NCI-H82 treated with DMSO at 0.1 percent for 48 hours (cell line): ENCODE results near the gene EXOC4.

Experiments
- DNase-seq: peaks from one replicate; lab custom pipeline; 2025; ENCODE audit not compliant: unreplicated experiment; lab: John Stamatoyannopoulos, UW

EXOC4 gene

DNA sequence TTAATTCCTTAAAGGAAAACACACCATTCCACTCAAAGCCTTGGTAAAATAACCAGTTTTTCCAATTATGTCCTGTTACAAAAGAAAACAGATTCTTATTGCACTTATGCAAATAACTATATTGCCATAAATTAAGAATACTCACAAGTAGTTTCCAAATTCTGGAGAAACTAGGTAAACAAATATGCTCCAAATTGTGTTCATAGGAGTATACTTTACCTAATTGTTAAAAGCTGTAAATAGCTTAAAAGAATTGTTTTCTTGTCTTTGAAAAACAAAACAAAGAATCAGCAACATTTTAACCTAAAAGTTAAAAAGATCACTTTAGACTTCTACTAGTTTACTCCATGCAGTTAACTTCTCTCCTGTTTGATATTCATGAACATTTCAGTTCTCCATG lies 835.3 kb downstream of the EXOC4 start:
- DNase-seq: no peak

DNA sequence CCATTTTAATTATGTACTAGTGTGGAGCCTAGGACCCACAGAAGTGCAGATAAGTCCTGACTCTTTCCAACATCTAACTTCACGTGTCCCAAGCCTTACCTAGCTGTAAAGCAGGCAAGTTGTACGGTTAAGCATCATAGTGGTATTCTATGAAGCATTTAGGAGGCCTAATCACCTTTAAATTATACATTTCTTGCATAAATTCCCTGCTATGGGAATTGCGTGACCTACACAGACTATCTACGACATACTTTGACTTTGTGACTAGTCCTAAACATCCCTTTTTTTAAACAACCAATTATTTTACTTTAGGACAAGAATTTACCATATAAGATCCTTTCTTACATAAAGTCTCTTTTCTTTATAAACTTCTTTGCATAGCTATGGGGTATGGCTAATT lies 836.6 kb downstream of the EXOC4 start:
- no peak for DNase-seq

DNA sequence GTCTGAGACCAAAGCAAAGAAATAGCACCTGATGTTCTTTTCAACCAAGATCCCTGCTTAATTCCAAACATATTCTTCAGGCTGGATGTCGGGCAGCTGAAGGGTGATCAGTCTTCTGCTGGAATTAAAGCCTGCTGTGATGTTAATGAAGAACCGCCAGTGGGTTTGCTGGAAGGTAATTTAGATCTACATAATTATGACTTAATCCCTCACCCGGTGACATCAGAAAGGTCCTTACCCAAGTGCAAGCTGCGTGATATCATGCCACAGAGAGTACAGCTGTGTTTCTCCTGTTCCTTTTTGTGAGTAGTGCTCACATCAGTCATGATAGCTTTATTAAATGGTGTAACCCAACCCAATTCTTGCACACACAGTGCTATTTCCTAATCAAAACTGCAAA lies 845.2 kb downstream of the EXOC4 start:
- no peak for DNase-seq

DNA sequence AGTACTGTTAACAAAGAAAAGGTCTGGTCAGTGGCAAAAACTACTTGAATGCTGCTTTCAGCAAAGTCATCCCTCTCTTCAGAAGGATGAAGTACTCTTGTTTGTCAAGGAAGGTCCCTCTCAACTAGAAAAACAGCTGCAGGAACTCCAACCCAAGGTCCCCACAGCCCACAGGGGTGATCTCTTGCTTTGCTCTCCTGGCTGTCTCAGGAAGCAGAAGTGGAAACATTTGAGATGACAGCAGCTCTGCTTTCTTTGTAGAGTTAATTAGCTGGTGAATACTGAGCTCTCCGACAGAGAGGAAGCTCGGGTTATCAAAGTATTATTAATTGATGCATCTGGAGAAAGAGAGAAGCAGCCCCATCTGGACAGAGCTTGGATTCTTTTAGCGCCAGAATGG lies 848.8 kb downstream of the EXOC4 start:
- no peak for DNase-seq

DNA sequence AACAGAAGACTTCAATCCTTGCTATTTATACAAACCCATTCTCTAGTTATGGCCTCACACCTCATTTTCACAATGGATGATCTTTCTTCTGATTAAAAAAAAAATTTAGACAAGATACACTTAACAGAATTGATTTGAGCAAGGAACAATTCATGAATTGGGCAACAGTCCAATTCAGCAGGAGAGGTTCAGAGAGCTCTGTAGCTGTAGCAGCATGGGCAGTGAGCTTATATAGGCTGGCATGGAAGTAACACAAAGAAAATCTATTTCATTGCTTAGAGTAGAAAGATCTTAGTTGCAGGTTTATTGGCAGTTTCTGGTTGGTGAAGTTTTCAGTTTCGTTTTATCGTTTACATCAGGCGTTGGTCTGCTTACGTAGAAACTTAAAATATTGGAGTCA lies 851.3 kb downstream of the EXOC4 start:
- DNase-seq: no peak

DNA sequence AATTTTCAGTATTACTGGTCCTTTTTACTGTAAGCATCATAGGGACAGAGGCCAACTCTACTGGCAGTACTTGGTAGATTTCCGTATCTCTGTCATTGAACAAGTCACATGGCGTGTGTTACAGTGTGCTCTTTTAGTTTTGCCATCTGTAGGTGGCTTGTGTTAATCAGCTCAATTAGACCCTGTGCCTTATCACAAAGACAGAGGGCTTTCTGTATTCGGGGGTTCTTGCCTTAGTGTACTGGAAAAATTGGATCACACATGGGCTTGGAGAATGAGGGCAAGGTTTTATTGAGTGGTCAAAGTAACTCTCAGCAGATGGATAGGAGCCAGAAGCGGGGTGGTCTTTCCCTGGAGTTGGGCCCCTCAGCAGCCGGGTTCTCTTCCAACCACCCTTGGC lies 853.0 kb downstream of the EXOC4 start:
- DNase-seq: no peak

DNA sequence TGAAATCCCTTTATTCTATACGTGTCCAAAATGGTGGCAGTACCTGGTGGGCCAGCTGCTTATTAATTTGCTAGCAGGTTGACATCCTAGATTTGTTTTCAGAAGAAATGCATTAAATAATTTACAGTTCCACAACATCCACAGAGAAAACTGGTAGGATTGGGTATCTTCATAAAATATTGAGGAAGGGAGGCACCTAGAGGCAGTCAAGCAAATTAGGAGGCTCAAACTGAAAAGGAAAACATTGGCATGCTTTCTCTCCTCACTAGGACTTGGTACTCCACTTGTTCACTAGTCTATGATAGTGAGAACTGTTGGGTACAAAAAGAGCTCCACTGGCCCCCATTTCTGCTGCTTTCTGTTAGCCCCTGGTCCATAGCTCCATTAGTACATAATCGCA lies 855.9 kb downstream of the EXOC4 start:
- DNase-seq: no peak

DNA sequence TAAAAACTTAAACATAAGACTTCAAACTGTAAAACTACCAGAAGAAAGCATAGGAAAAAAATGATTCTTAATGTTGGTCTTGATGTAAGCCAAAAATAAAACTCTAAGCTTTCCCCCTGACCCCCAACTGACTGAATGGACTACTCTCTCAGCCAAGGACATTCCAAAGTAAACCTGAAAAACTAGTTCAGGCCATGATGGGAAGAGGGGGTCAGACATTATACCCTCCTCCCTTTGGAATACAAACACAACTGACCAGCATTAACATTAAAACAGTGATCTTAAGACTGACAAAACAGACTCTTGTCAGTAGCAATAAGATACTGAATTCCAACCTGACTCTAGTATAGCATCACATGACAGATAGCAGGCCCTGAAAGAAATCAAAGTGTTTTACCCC lies 860.8 kb downstream of the EXOC4 start:
- DNase-seq: no peak

DNA sequence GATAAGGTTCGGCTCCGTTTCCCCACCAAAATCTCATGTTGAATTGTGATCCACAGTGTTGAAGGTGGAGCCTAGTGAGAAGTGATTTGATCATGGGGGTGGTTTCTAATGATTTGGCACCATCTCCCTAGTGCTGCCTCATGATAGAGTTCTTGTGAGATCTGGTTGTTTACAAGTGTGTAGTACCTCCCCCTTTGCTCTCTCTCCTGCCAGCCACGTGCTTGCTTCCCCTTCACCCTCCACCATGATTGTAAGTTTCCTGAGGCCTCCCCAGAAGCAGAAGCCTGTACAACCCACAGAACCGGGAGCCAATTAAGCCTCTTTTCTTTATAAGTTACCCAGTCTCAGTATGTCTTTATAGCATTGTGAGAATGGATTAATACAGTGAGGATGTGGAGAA lies 862.1 kb downstream of the EXOC4 start:
- no peak for DNase-seq
